Keratinocyte (primary cell): ENCODE measurements around the gene NEGR1. TPM values are rescaled to one million over a fixed set of nuclear protein-coding genes. Genes with fewer than 3 reads are reported as not detected.

Experiments
- DNase-seq: peaks from one replicate; pipeline ENCODE4 v3.0.0-alpha.2; 2011; ENCODE audit warnings: low read depth, missing footprints, low spot score
- FAIRE-seq: peaks from 2 replicates; lab custom pipeline; 2011; peaks lifted over from hg19 to GRCh38; lab: Jason Lieb, UNC
- H2AFZ ChIP-seq: 2 replicates; pipeline ENCODE4 v1.6.0; 2012; ENCODE audit warnings: low read length, control low read depth, inconsistent platforms; ENCODE audit not compliant: control insufficient read depth
- H3K27ac ChIP-seq: 2 replicates; pipeline ENCODE4 v1.5.1; 2011; ENCODE audit warnings: low read length; ENCODE audit not compliant: control insufficient read depth, insufficient read depth
- H3K27me3 ChIP-seq: 3 replicates; pipeline ENCODE4 v1.6.0; 2011; ENCODE audit warnings: low read length; ENCODE audit not compliant: control insufficient read depth, insufficient read depth; ENCODE audit errors: extremely low read depth
- H3K36me3 ChIP-seq, 2 experiments: 2 replicates in 1 of 2; 3 replicates in 1 of 2; pipeline ENCODE4 v1.5.1; 2011; ENCODE audit warnings: low read length in 2 of 2, mild to moderate bottlenecking in 1 of 2; ENCODE audit not compliant: control insufficient read depth in 2 of 2, insufficient read depth in 2 of 2; ENCODE audit errors: extremely low read depth in 1 of 2
- H3K4me1 ChIP-seq: 3 replicates; pipeline ENCODE4 v1.5.1; 2011; ENCODE audit warnings: low read length; ENCODE audit not compliant: control insufficient read depth, insufficient read depth; ENCODE audit errors: extremely low read depth
- H3K4me2 ChIP-seq: 3 replicates; pipeline ENCODE4 v1.6.0; 2011; ENCODE audit warnings: low read depth, low read length; ENCODE audit not compliant: control insufficient read depth, insufficient read depth; ENCODE audit errors: extremely low read depth
- H3K4me3 ChIP-seq, 3 experiments: fragments of 200-600 bp in 1 of 3; sonication (generic) in 1 of 3; 2 replicates in 2 of 3; 3 replicates in 1 of 3; pipeline ENCODE4 v1.5.1; 2011 to 2016; ENCODE audit warnings: low read length in 3 of 3, mild to moderate bottlenecking in 3 of 3, control low read depth in 2 of 3, inconsistent platforms in 1 of 3, low read depth in 1 of 3, mixed read lengths in 1 of 3, mixed run types in 1 of 3, moderate library complexity in 1 of 3; ENCODE audit not compliant: control insufficient read depth in 2 of 3, insufficient read depth in 2 of 3; ENCODE audit errors: extremely low read depth in 1 of 3
- H3K79me2 ChIP-seq: 2 replicates; pipeline ENCODE4 v1.6.0; 2012; ENCODE audit warnings: low read length; ENCODE audit not compliant: control insufficient read depth, insufficient read depth
- H3K9ac ChIP-seq: 3 replicates; pipeline ENCODE4 v1.6.0; 2011; ENCODE audit warnings: low read length; ENCODE audit not compliant: control insufficient read depth, insufficient read depth; ENCODE audit errors: extremely low read depth
- H3K9me1 ChIP-seq: 3 replicates; pipeline ENCODE4 v1.6.0; 2011; ENCODE audit warnings: low read length; ENCODE audit not compliant: control insufficient read depth, insufficient read depth; ENCODE audit errors: extremely low read depth
- H3K9me3 ChIP-seq: 2 replicates; pipeline ENCODE4 v1.5.1; 2012; ENCODE audit warnings: low read depth, low read length; ENCODE audit not compliant: control insufficient read depth
- H4K20me1 ChIP-seq: 3 replicates; pipeline ENCODE4 v1.6.0; 2011; ENCODE audit warnings: low read length; ENCODE audit not compliant: control insufficient read depth, insufficient read depth; ENCODE audit errors: extremely low read depth
- CTCF ChIP-seq, 3 experiments: IDR thresholded peaks in 1 of 3; conservative IDR thresholded peaks in 1 of 3; optimal IDR thresholded peaks in 1 of 3; 2 replicates in 2 of 3; 3 replicates in 1 of 3; pipeline versions ENCODE3 to v1.5.1; 2011; ENCODE audit warnings: low read length in 3 of 3, mild to moderate bottlenecking in 3 of 3, moderate library complexity in 2 of 3, control low read depth in 1 of 3, inconsistent platforms in 1 of 3; ENCODE audit not compliant: insufficient read depth in 2 of 3; ENCODE audit errors: extremely low read depth in 1 of 3
- EZH2 ChIP-seq: IDR thresholded peaks from one replicate; pipeline ENCODE4 v1.6.1; 2012; ENCODE audit warnings: inconsistent platforms, mild to moderate bottlenecking, low read length, moderate library complexity
- dilution Hi-C: fragments of 300-500 bp; cut with MboI; formaldehyde crosslinking; loops from one replicate; pipeline ENCODE4 v1.7.0; 2020; ENCODE audit warnings: low sequenced_read_pairs; ENCODE audit not compliant: extremely low pct_ligation_motif_present
- polyA plus RNA-seq, 5 experiments: library from polyadenylated mRNA; depleted of rRNA in 3 of 5; stranded (reverse) in 3 of 5; stranded (forward) in 1 of 5; unstranded in 1 of 5; fragments of >200 nt; gene quantifications; 1 replicate in 1 of 5; 2 replicates in 3 of 5; 3 replicates in 1 of 5; pipeline versions ENCODE4 v1.2.1 to v1.2.3, GENCODE V29; 2011 to 2012; ENCODE audit warnings: missing spikeins in 2 of 5, low read depth in 1 of 5, low replicate concordance in 1 of 5

NEGR1 gene
- polyA plus RNA-seq, 1 donor (not counting 4 experiments of a cell fraction or from before 2014, with no cell fraction given) = 1.6 TPM

- no peaks in the 10 kb centered on the region for H3K36me3 ChIP-seq
- dilution Hi-C loops = no loop called here
- H2AFZ ChIP-seq = no peak overlapping the region
- H3K27ac ChIP-seq = no peak overlapping the region
- no peaks in the 10 kb centered on the region for H4K20me1 ChIP-seq
- H3K9me1 ChIP-seq = no peaks in the 10 kb centered on the region
- H3K4me3 ChIP-seq = no peak overlapping the region
- TF ChIP-seq CTCF (optimal IDR thresholded peaks at IDR 0.05 in 1 of 3, IDR thresholded peaks at IDR 0.05 in 1 of 3, conservative IDR thresholded peaks at IDR 0.05 in 1 of 3; ENCODE audit: extremely low read depth in 1 of 3, insufficient read depth in 2 of 3, low read length in 3 of 3) (no peak), EZH2 (no peak)
- no peak for DNase-seq
- no peaks in the 10 kb centered on the region for H3K4me1 ChIP-seq
- no peak overlapping the region for H3K9ac ChIP-seq
- no peak for FAIRE-seq
- H3K79me2 ChIP-seq = no peaks in the 10 kb centered on the region
- no peaks in the 10 kb centered on the region for H3K27me3 ChIP-seq
- H3K9me3 ChIP-seq = no peaks in the 10 kb centered on the region
- no peak overlapping the region for H3K4me2 ChIP-seq
These were observed 819.2 kb downstream of the NEGR1 start for GRCh38 chr1:71463144-71463543.

- dilution Hi-C loops = no loop called here
- Histone ChIP-seq H2AFZ (no peak overlapping the region), H3K27me3 (no peaks in the 10 kb centered on the region), H3K27ac (no peak overlapping the region), H3K36me3 (no peaks in the 10 kb centered on the region), H3K4me2 (no peak overlapping the region), H3K9me1 (no peaks in the 10 kb centered on the region), H3K4me1 (no peaks in the 10 kb centered on the region), H3K4me3 (no peak overlapping the region), H3K9me3 (no peaks in the 10 kb centered on the region), H3K9ac (no peak overlapping the region), H3K79me2 (no peaks in the 10 kb centered on the region), H4K20me1 (no peaks in the 10 kb centered on the region)
- no peak for TF ChIP-seq EZH2
- TF ChIP-seq CTCF (optimal IDR thresholded peaks at IDR 0.05 in 1 of 3, IDR thresholded peaks at IDR 0.05 in 1 of 3, conservative IDR thresholded peaks at IDR 0.05 in 1 of 3; ENCODE audit: extremely low read depth in 1 of 3, insufficient read depth in 2 of 3, low read length in 3 of 3) = no peak
- FAIRE-seq (no peak), DNase-seq (no peak)
These were observed 820.1 kb downstream of the NEGR1 start for GRCh38 chr1:71462247-71462646.
